ENCODE results near the gene LPCAT2. TPM values are rescaled to one million over a fixed set of nuclear protein-coding genes. Genes with fewer than 3 reads are reported as not detected.

The LPCAT2 gene
- total RNA-seq, 1 experiment from 2014 or later: 62.1 TPM

DNA sequence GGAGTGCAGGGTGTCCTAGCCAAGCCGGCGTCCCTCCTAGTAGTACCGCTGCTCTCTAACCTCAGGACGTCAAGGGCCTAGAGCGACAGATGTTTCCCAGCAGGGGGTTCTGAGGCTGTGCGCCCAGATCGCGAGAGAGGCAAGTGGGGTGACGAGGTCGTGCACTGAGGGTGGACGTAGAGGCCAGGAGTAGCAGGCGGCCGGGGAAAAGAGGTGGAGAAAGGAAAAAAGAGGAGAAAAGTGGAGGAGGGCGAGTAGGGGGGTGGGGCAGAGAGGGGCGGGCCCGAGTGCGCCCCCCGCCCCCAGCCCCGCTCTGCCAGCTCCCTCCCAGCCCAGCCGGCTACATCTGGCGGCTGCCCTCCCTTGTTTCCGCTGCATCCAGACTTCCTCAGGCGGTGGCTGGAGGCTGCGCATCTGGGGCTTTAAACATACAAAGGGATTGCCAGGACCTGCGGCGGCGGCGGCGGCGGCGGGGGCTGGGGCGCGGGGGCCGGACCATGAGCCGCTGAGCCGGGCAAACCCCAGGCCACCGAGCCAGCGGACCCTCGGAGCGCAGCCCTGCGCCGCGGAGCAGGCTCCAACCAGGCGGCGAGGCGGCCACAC, 29.9 kb upstream of the LPCAT2 start, which contains the start of gene MMP2:
Gene MMP2 (plus strand): TSS at position 372 of the 603 bp plus-strand sequence. CDS start 282 bp downstream, outside the sequence.
- Histone ChIP-seq H3K36me3 (ENCODE audit: control insufficient read depth, insufficient read depth, low read length) (no peaks in the 10 kb centered on the region), H3K4me1 (ENCODE audit: control insufficient read depth, insufficient read depth, low read length) (peaks cover 35% of the 10 kb centered on the region), H3K4me3 (ENCODE audit: low read depth in 2 of 2, low read length in 2 of 2) (peak within 1 kb of the TSS; percentile 71 to 79), H3K27ac (ENCODE audit: low read length) (peak within 1 kb of the TSS; percentile 87), H3K27me3 (ENCODE audit: control insufficient read depth, insufficient read depth, low read length) (no peaks in the 10 kb centered on the region), H3K9me3 (ENCODE audit: control insufficient read depth, insufficient read depth, low read depth, low read length) (no peaks in the 10 kb centered on the region)
- ATAC-seq: peak; percentile 81
- no TSS peak for BruUV-seq (replicated peaks)
- intact Hi-C loops (cut with micrococcal nuclease; ENCODE audit: unreplicated experiment): no loop called here
- ChIA-PET CTCF (no interaction called here), POLR2A (no interaction called here)
- DNase-seq (ENCODE audit: low read depth, low spot score): no peak
- in situ Hi-C loops (cut with HindIII; ENCODE audit: low pct_unique_long_range_greater_than_20kb, low sequenced_read_pairs): no loop called here
- TF ChIP-seq TCF7L2 (IDR thresholded peaks at IDR 0.05; ENCODE audit: low read depth, low read length) (no peak), POLR2AphosphoS5 (IDR thresholded peaks at IDR 0.05; ENCODE audit: low read depth, low read length) (no peak)
- TF ChIP-seq, protein P1, sequence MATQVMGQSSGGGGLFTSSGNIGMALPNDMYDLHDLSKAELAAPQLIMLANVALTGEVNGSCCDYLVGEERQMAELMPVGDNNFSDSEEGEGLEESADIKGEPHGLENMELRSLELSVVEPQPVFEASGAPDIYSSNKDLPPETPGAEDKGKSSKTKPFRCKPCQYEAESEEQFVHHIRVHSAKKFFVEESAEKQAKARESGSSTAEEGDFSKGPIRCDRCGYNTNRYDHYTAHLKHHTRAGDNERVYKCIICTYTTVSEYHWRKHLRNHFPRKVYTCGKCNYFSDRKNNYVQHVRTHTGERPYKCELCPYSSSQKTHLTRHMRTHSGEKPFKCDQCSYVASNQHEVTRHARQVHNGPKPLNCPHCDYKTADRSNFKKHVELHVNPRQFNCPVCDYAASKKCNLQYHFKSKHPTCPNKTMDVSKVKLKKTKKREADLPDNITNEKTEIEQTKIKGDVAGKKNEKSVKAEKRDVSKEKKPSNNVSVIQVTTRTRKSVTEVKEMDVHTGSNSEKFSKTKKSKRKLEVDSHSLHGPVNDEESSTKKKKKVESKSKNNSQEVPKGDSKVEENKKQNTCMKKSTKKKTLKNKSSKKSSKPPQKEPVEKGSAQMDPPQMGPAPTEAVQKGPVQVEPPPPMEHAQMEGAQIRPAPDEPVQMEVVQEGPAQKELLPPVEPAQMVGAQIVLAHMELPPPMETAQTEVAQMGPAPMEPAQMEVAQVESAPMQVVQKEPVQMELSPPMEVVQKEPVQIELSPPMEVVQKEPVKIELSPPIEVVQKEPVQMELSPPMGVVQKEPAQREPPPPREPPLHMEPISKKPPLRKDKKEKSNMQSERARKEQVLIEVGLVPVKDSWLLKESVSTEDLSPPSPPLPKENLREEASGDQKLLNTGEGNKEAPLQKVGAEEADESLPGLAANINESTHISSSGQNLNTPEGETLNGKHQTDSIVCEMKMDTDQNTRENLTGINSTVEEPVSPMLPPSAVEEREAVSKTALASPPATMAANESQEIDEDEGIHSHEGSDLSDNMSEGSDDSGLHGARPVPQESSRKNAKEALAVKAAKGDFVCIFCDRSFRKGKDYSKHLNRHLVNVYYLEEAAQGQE (IDR thresholded peaks at IDR 0.05; ENCODE audit: insufficient read depth in 1 of 2, low read depth in 2 of 2, low read length in 1 of 2): no peak
- TF ChIP-seq, protein P2, sequence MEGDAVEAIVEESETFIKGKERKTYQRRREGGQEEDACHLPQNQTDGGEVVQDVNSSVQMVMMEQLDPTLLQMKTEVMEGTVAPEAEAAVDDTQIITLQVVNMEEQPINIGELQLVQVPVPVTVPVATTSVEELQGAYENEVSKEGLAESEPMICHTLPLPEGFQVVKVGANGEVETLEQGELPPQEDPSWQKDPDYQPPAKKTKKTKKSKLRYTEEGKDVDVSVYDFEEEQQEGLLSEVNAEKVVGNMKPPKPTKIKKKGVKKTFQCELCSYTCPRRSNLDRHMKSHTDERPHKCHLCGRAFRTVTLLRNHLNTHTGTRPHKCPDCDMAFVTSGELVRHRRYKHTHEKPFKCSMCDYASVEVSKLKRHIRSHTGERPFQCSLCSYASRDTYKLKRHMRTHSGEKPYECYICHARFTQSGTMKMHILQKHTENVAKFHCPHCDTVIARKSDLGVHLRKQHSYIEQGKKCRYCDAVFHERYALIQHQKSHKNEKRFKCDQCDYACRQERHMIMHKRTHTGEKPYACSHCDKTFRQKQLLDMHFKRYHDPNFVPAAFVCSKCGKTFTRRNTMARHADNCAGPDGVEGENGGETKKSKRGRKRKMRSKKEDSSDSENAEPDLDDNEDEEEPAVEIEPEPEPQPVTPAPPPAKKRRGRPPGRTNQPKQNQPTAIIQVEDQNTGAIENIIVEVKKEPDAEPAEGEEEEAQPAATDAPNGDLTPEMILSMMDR (IDR thresholded peaks at IDR 0.05): no peak

DNA sequence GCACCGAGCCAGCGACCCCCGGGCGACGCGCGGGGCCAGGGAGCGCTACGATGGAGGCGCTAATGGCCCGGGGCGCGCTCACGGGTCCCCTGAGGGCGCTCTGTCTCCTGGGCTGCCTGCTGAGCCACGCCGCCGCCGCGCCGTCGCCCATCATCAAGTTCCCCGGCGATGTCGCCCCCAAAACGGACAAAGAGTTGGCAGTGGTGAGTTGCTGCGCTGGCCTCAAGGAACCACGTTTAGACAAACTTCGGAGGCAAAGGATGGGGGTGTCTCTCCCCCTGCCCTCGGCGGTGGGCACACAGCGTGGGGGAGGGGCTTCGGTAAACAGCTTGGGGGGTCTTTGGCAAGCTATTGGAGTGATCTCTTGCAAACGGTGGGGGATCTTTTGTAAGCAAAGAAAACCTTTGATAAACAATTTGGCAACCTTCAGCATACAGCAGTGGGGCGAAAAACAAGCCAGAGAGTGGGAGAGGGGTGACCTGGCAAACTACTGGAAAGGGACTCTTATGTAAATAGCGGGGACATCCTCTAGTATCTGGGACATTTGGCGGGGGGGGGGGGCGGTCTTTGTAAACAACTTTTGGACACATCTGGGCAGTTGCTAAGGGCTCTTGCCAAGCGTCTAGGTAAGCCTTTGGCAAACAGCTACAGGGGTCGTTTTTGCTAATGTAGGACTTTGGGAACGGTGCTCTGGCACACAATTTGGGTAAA, 29.3 kb upstream of the LPCAT2 start:
- CTCF ChIA-PET: no interaction called here
- DNase-seq (ENCODE audit: low read depth, low spot score) (no peak), ATAC-seq (peak; percentile 42)
- no peaks in the 10 kb centered on the region for H3K27me3 ChIP-seq (ENCODE audit: control insufficient read depth, insufficient read depth, low read length)
- in situ Hi-C loops (cut with HindIII; ENCODE audit: low pct_unique_long_range_greater_than_20kb, low sequenced_read_pairs) (no loop called here), intact Hi-C loops (cut with micrococcal nuclease; ENCODE audit: unreplicated experiment) (loop anchor here (2.0 kb wide), 1 partner anchor 21 kb away; no protein-coding TSS in a partner anchor)
- POLR2A ChIA-PET: interaction anchor here (0.7 kb wide), 1 partner anchor 529 kb away, joined by 6 read pairs; no protein-coding TSS in a partner anchor
- no TSS peak for BruUV-seq (replicated peaks)
- H3K9me3 ChIP-seq (ENCODE audit: control insufficient read depth, insufficient read depth, low read depth, low read length): no peaks in the 10 kb centered on the region
- H3K4me1 ChIP-seq (ENCODE audit: control insufficient read depth, insufficient read depth, low read length): peaks cover 35% of the 10 kb centered on the region
- H3K4me3 ChIP-seq (ENCODE audit: low read depth in 2 of 2, low read length in 2 of 2): peak overlapping the region; percentile 71 to 79
- no peaks in the 10 kb centered on the region for H3K36me3 ChIP-seq (ENCODE audit: control insufficient read depth, insufficient read depth, low read length)
- no peak for TF ChIP-seq TCF7L2 (IDR thresholded peaks at IDR 0.05; ENCODE audit: low read depth, low read length)
- H3K27ac ChIP-seq (ENCODE audit: low read length): peak overlapping the region; percentile 87

DNA sequence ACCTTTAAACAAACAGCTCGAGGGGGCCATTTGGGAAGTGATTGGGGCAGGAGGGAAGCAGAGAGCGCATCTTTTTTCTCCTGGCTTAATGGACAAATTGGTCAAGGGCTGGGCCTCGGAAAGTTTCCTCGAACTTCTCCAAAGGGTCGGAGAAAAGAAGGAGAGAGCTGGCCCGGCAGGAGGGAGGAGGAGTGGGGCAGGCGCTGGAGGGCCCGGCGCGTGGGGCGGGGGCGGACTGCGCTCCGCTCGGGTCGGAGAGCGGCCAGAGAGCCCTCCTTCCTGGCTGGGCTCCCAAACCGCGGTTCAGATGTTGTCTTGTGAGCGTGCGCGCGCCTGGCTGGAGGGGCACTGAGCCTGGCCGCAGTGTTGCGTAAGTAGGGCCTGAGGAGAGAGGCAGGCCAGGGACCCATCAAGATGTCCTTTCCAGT, 28.6 kb upstream of the LPCAT2 start:
- in situ Hi-C loops (cut with HindIII; ENCODE audit: low pct_unique_long_range_greater_than_20kb, low sequenced_read_pairs): no loop called here
- H3K27ac ChIP-seq (ENCODE audit: low read length): peak overlapping the region; percentile 87
- intact Hi-C loops (cut with micrococcal nuclease; ENCODE audit: unreplicated experiment): loop anchor here (2.0 kb wide), 1 partner anchor 21 kb away; no protein-coding TSS in a partner anchor
- POLR2A ChIA-PET: interaction anchor here (0.7 kb wide), 1 partner anchor 530 kb away, joined by 6 read pairs; no protein-coding TSS in a partner anchor
- no peaks in the 10 kb centered on the region for H3K27me3 ChIP-seq (ENCODE audit: control insufficient read depth, insufficient read depth, low read length)
- H3K36me3 ChIP-seq (ENCODE audit: control insufficient read depth, insufficient read depth, low read length): no peaks in the 10 kb centered on the region
- H3K4me1 ChIP-seq (ENCODE audit: control insufficient read depth, insufficient read depth, low read length): peaks cover 35% of the 10 kb centered on the region
- ATAC-seq: peak; percentile 58
- TF ChIP-seq POLR2AphosphoS5 (IDR thresholded peaks at IDR 0.05; ENCODE audit: low read depth, low read length) (no peak), TCF7L2 (IDR thresholded peaks at IDR 0.05; ENCODE audit: low read depth, low read length) (no peak), SIN3A (IDR thresholded peaks at IDR 0.05; ENCODE audit: borderline replicate concordance, insufficient read depth, low read depth, low read length) (no peak)
- TF ChIP-seq, protein P2 (IDR thresholded peaks at IDR 0.05): no peak
- TF ChIP-seq, protein P1 (IDR thresholded peaks at IDR 0.05; ENCODE audit: insufficient read depth in 1 of 2, low read depth in 2 of 2, low read length in 1 of 2): no peak
- H3K9me3 ChIP-seq (ENCODE audit: control insufficient read depth, insufficient read depth, low read depth, low read length): no peaks in the 10 kb centered on the region
- BruUV-seq (replicated peaks): no TSS peak
- H3K4me3 ChIP-seq (ENCODE audit: low read depth in 2 of 2, low read length in 2 of 2): peak overlapping the region; percentile 71 to 79
- DNase-seq (ENCODE audit: low read depth, low spot score): no peak
- CTCF ChIA-PET: no interaction called here

Measured in Panc1 (cell line).